ENCODE data around the gene AIG1.

The AIG1 gene

GRCh38 chr6:143112084-143112768 is 51.5 kb downstream of the AIG1 start:
- DNase-seq (ENCODE audit: extremely low read depth, insufficient read length) = no peak
- Histone ChIP-seq H3K4me3 (replicated peaks; ENCODE audit: low read depth, low read length) (no peak overlapping the region), H3K27me3 (replicated peaks; ENCODE audit: control insufficient read depth, insufficient read depth, low read length) (no peaks in the 10 kb centered on the region), H3K36me3 (ENCODE audit: control insufficient read depth, insufficient read depth, low read length) (no peaks in the 10 kb centered on the region)
- TF ChIP-seq CTCF (IDR thresholded peaks at IDR 0.05; ENCODE audit: insufficient read depth, low read length, poor library complexity, severe bottlenecking) = no peak

- no peaks in the 10 kb centered on the region for H3K27me3 ChIP-seq (replicated peaks; ENCODE audit: control insufficient read depth, insufficient read depth, low read length)
- no peak for TF ChIP-seq CTCF (IDR thresholded peaks at IDR 0.05; ENCODE audit: insufficient read depth, low read length, poor library complexity, severe bottlenecking)
- H3K36me3 ChIP-seq (ENCODE audit: control insufficient read depth, insufficient read depth, low read length) = no peaks in the 10 kb centered on the region
- no peak overlapping the region for H3K4me3 ChIP-seq (replicated peaks; ENCODE audit: low read depth, low read length)
- DNase-seq (ENCODE audit: extremely low read depth, insufficient read length) = no peak
Measured at GRCh38 chr6:143112837-143113236, 52.1 kb downstream of the AIG1 start.

GRCh38 chr6:143115728-143116127 is 55.0 kb downstream of the AIG1 start:
- Histone ChIP-seq H3K36me3 (ENCODE audit: control insufficient read depth, insufficient read depth, low read length) (no peaks in the 10 kb centered on the region), H3K27me3 (replicated peaks; ENCODE audit: control insufficient read depth, insufficient read depth, low read length) (no peaks in the 10 kb centered on the region), H3K4me3 (replicated peaks; ENCODE audit: low read depth, low read length) (no peak overlapping the region)
- TF ChIP-seq CTCF (IDR thresholded peaks at IDR 0.05; ENCODE audit: insufficient read depth, low read length, poor library complexity, severe bottlenecking) = no peak
- no peak for DNase-seq (ENCODE audit: extremely low read depth, insufficient read length)

- H3K36me3 ChIP-seq (ENCODE audit: control insufficient read depth, insufficient read depth, low read length) = no peaks in the 10 kb centered on the region
- no peaks in the 10 kb centered on the region for H3K27me3 ChIP-seq (replicated peaks; ENCODE audit: control insufficient read depth, insufficient read depth, low read length)
- TF ChIP-seq CTCF (IDR thresholded peaks at IDR 0.05; ENCODE audit: insufficient read depth, low read length, poor library complexity, severe bottlenecking) = no peak
- no peak for DNase-seq (ENCODE audit: extremely low read depth, insufficient read length)
- no peak overlapping the region for H3K4me3 ChIP-seq (replicated peaks; ENCODE audit: low read depth, low read length)
Measured at GRCh38 chr6:143117108-143117507, 56.4 kb downstream of the AIG1 start.

- no peak for TF ChIP-seq CTCF (IDR thresholded peaks at IDR 0.05; ENCODE audit: insufficient read depth, low read length, poor library complexity, severe bottlenecking)
- Histone ChIP-seq H3K27me3 (replicated peaks; ENCODE audit: control insufficient read depth, insufficient read depth, low read length) (no peaks in the 10 kb centered on the region), H3K36me3 (ENCODE audit: control insufficient read depth, insufficient read depth, low read length) (no peaks in the 10 kb centered on the region), H3K4me3 (replicated peaks; ENCODE audit: low read depth, low read length) (no peak overlapping the region)
- DNase-seq (ENCODE audit: extremely low read depth, insufficient read length) = no peak
Measured at GRCh38 chr6:143119260-143119659, 58.6 kb downstream of the AIG1 start.

GRCh38 chr6:143123081-143123480 is 62.4 kb downstream of the AIG1 start:
- DNase-seq (ENCODE audit: extremely low read depth, insufficient read length) = no peak
- Histone ChIP-seq H3K36me3 (ENCODE audit: control insufficient read depth, insufficient read depth, low read length) (no peaks in the 10 kb centered on the region; the same call in 1 of the 2 replicates), H3K4me3 (replicated peaks; ENCODE audit: low read depth, low read length) (no peak overlapping the region), H3K27me3 (replicated peaks; ENCODE audit: control insufficient read depth, insufficient read depth, low read length) (no peaks in the 10 kb centered on the region)
- no peak for TF ChIP-seq CTCF (IDR thresholded peaks at IDR 0.05; ENCODE audit: insufficient read depth, low read length, poor library complexity, severe bottlenecking)
